HG03432 (cell line): ENCODE data around the gene ZNF768.
"Not testable (repeated sequence)": the region's sequence is repeated elsewhere in the genome, so short reads cannot be mapped to it uniquely, and the experiment has no call there.

Experiments
- ATAC-seq: cut with Tn5 transposase; IDR thresholded peaks from one replicate; pipeline ENCODE4 v1.9.1; 2021; ENCODE audit warnings: mild to moderate bottlenecking, moderate library complexity; ENCODE audit not compliant: unreplicated experiment

The ZNF768 gene

DNA sequence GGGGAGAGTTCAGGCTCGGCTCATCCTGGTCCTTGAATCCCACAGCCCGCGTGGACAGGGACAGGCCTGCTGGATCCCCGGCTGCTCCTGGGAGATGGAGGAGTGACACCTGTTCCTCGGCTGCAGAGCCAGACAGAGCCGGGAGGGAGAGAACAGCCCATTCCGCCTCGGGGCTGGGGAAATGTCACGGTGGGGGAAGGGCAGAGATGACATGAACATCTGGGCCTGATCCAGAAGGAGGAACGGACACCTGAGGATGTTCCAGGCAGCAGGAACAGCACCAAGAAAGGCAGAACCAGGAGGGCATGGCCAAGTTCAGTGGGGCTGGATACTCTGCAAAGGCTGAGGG lies 29.7 kb upstream of the ZNF768 start:
- no peak for ATAC-seq

DNA sequence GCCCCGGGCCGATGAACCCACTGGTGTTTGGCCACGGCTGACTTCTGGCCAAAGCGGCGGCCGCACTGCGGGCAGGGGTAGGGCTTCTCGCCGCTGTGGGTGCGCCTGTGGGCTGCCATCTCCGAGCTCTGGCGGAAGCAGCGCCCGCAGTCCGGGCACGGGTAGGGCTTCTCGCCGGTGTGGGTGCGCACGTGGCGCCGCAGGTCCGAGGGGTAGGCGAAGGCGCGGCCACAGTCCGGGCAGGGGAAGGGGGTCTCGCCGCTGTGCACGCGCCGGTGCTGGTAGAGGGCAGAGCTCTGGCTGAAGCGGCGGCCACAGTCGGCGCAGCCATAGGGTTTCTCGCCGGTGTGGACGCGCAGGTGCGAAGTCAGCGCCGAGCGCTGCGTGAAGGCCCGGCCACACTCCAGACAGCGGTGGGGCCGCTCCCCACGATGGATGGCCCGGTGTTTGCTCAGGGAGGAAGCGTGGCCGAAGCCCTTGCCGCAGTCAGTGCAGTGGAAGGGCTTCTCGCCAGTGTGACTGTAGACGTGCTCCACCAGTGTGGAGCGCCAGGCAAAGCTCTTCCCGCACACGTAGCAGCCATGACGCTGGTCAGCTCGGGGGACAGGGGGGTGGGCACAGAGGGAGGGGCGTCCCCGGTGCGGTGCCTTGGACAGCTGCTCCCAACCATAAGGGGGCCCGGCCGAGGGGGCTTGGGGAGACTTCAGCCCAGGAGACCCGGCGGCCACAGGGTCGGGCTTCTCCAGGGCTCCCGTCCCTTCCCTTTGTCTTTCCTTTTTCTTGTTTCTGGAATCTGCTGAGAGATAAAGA lies 29.2 kb upstream of the ZNF768 start:
- no peak for ATAC-seq

DNA sequence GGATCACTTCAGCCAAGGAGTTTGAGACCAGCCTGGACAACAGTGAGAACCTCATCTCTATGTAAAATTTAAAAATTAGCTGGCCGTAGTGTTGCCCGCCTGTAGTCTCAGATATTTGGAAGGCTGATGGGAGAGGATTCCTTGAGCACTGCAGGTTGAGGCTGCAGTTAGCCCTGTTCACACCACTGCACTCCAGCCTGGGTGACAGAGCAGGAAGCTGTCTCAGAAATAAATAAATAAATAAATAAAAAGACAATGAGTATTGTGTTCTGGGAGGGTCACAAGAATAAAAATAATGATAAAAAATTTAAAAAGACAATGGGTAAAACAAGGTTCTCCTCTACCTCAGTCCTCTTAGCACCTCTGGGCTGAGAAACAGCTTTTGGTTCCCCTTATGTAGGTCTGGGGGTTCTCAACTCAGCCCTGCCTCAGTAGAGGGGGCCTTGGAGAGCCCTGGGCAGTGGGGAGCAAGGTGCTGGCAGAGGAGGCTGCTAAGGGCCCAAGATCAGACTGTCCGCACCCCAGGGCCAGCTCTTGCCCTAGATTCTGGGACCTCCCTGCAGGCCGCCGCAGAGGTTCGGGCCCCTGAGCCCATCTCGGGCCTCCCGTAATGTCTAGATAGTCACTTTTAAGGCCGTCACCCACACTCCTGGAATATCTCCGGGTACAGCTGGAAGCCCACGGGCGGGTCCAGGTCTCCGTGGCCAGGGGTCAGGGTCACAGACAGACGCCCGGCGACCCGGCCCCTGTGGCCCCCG lies 28.4 kb upstream of the ZNF768 start:
- no peak for ATAC-seq

DNA sequence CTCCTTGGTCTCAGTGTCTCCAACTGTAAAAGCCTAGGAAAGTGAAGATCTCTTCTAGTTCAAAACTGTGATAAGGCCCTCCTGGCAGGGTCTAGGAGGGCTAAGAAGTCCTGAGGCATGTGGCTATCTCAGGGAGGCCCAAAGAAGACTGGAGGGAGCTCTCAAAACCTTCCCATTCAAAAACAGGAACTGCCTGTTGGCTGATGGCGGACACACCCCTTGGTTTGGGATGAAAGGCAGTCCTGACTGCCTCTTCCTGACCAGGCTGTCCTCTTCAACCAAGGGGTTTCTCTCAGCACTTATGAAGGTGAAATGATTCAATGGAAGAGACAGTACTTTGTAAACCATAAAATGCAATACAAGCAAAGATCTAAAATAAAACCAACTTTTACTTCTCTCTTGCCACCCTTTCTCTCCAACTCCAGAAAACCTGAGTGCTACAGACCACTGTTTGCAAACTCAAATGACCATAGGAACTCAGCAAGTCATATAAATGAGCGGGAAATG lies 27.1 kb upstream of the ZNF768 start:
- no peak for ATAC-seq

DNA sequence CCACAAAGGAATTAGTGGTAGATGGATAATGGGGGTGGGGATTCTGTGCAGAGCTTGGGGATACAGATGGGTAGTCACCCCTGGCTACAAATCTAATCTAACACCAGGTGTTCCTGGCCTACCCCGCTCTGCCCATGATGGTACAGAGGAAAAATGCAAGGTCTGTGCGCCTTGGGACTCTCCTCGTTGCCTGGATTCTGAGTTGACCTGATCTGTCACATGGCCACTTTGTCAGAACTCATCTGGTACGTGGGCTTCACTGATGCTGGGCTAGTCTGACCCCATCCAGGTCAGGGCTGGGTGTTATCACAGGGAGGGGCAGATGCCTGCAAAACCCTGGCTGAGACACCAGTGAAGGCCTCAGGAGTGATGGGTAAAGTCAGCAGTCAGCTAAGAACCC lies 26.6 kb upstream of the ZNF768 start:
- no peak for ATAC-seq

DNA sequence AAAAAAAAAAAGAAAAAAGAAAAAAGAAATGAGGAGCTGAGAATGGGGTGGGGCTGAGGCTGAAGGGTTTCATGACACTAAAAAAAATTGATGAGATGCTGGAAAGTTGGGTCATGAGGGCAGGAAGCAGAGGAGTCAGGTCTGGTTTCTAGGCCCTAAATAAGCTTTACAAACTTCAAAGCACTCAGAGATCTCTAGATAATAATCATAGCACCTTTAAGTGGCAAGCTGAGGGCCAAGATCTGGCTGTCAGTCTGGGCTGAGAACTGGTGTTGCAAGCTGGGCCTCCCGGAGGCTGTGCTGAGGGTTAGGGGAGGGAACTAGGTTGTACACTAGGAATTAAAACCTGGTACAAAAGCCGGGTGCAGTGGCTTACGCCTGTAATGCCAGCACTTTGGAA lies 25.4 kb upstream of the ZNF768 start:
- ATAC-seq: no peak

DNA sequence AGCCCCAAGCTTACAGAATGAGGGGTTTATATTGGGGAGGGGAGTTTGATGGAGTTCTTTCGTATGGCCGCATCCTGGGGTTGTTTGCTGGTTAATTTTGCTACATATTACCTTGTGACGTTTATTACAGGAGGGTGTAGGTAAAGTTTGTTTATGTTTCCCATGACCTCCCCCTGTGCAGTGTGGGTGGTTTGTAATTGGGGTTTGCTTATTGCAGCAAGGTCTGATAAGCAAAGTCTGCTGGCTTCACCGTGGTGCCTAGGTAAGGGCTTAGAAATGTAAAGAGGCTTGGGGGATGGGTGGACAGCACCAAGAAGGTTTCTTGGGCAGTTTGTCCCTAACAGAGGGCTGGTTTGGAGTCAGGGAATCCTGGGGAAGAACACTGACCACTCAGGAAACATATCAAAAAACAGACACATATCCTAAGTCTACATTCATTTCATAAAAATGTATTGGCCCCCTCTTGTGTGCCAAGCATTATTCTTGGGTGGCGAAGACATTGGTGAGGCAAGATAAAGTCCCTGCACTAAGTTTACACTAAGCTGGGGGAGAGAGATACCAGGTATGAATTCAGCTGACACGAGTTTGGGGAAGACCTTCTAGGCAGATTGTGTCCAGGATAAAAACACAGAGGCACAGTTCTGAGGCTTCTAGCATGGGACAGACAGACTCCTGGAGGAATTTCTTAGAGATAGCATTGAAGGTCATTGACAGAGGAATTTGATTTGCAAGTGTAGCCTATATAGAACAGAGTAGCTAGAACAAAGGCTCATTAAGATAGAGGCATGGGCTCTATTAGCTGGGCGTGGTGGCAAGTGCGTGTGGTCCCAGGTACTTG lies 22.3 kb upstream of the ZNF768 start:
- no peak for ATAC-seq

DNA sequence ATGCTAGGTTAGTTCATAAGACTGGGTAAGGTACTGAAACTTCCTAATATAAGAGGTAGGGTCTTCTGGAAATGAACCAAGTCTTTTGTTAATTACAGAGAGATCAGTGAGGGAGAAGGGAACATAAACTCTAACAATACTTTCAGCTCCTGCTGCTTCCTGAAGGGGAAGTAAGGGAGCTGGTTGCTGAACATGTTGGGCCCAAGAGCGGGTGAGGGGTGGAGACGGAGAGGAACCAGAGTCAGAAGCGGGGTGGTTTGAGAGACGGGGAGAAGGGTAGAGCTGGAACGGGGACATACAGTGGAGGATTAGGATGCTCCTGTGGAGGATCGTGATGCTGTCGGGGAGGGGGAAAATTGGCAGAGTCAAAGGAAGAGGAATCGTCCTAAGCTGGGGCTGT lies 19.7 kb upstream of the ZNF768 start:
- ATAC-seq: no peak

DNA sequence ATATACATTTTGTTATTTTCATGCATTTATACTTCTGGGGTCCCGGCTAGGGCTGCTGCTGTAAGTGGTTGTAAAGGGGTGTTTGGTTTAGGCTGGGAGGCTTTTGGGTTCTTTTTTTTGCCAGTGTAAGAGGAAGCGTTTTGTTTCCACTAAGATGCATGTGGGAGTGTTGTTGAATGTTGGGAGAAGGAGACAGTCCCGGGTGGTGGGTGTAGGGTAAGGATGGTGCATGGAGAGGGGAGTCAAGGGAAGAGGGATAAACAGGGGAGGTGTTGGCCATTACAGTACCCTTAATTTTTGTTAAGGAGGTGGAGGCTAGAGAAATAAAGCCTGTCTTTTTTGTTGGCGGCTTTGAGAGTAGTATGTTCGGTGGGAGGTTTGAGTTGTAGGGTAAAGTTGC lies 16.7 kb upstream of the ZNF768 start:
- ATAC-seq: no peak

DNA sequence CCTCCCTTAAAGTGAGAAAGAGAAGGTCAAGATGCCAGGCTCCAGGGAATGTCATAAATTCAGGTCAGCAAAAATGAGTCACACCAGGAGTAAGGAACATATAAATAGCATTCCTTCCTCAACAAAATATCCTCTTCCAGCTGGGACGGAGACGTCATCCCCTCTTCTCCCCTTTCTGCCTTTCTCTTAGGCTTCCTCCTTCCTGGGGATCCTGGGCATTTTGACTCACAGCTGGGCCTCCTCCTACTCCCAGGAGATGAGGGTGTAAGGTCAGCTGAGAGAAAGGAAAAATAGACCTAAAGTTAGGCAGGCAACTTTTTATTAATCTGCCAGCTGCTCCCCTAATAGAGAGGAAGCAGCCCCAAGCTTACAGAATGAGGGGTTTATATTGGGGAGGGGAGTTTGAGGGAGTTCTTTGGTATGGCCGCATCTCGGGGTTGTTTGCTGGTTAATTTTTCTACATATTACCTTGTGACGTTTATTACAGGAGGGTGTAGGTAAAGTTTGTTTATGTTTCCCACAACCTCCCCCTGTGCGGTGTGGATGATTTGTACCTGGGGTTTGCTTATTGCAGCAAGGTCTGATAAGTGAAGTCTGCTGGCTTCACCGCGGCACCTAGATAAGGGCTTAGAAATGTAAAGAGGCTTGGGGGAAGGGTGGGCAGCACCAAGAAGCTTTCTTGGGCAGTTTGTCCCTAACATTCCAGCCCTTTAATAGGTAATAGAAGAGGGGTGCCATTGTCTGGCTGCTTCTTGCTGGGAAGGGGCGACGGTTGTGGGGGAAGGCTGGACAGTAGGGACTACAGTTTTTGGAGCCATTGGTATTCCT lies 15.3 kb upstream of the ZNF768 start:
- ATAC-seq: no peak

DNA sequence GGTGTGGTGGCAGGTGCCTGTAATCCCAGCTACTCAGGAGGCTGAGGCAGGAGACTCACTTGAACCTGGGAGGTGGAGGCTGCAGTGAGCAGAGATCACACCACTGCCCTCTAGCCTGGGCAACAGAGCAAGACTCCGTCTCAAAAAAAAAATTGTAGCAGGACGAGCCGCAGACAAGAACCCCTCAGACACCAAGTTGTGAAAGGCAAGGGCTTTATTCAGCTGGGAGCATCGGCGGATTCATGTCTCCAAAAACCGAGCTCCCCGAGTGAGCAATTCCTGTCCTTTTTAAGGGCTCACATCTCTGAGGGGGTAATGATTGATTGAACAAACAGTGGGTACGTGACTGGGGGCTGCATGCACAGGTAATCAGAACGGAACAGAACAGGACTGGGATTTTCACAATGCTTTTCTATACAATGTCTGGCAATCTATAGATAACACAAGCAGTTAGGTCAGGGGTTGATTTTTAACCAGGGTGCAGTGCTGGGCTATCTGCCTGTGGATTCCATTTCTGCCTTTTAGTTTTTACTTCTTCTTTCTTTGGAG lies 14.6 kb upstream of the ZNF768 start:
- ATAC-seq: not testable (repeated sequence)

DNA sequence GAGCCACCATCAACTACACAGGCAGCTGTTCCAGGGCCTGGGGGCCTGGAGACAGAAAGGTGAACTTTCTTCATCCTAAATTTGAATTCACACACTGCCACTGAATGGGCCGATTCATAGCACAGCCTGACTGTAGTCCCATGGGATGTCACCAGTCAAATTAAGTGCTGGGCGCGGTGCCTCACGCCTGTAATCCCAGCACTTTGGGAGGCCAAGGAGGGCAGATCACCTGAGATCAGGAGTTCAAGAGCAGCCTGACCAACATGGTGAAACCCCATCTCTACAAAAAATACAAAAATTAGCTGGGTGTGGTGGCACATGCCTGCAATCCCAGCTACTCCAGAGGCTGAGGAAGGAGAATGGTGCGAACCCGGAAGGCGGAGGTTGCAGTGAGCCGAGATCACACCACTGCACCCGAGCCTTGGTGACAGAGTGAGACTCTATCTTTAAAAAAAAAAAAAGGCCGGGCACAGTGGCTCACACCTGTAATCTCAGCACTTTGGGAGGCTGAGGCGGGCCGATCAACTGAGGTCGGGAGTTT lies 13.7 kb upstream of the ZNF768 start:
- not testable (repeated sequence) for ATAC-seq

DNA sequence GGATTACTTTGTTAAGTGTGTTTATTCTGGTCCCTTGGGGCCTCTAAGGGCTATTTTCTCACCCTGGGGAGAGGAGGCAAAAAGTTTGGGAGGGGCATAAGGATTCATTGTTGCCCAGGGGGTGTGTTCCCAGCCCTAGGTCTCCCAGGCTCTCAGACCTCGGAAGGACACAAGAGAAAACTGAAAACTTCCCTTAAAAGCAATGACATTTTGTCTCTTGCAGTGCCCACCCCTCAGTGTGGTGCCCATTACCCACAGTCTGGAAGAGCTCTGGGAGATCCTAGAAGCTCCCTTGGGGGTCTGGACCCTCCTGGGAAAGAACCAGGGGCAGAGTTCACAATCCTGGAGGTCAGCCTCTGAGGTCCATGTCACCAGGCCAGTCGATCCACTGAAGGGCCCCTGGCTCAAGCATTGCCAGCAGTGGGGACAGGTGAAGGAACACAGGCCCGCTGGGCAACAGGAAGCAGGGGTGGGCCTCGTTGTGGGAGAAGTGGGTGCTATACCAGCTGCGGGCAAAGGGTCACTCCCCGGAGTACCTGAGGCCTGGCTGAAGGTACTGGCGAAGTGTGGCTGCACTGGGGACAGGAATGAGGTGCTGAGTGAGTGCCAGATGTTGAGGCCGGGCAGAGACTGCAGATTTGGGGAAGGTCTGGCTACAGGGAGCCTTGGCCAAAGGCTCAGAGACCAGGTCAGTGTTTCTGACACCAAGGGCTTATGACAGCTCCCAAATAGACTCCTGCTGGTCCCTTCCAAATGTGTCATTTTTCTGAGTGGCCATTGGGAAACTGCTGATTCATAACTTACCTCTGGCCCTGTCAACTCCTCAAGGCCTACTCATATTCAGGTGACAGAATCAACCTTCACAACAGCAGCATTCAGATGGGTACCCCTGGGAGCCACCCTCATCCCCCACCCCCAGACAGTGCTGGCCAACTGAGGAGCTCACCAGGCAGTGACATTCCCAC lies 12.9 kb upstream of the ZNF768 start:
- no peak for ATAC-seq

DNA sequence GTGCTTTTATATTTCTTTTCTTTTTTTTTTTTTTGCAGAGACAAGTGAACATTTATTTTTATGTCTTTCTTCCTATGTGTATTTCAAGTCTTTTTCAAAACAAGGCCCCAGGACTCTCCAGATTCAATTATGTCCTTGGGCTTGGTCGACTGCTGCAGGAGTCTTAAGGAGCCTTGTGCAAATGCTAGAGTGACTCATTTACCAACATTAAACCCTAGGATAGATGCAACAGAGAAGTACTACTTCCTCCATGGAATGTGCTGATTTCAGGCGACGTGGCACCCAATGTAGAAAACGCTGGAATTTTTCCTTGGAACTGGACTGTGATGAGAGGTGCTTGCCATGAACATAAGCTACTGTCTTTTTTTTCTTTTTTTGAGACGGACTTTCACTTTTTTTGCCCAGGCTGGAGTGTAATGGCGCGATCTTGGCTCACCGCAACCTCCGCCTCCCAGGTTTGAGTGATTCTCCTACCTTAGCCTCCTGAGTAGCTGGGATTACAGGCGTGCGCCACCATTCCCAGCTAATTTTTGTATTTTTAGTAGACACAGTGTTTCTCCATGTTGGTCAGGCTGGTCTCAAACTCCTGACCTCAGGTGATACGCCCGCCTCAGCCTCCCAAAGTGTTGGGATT lies 10.1 kb upstream of the ZNF768 start:
- not testable (repeated sequence) for ATAC-seq

DNA sequence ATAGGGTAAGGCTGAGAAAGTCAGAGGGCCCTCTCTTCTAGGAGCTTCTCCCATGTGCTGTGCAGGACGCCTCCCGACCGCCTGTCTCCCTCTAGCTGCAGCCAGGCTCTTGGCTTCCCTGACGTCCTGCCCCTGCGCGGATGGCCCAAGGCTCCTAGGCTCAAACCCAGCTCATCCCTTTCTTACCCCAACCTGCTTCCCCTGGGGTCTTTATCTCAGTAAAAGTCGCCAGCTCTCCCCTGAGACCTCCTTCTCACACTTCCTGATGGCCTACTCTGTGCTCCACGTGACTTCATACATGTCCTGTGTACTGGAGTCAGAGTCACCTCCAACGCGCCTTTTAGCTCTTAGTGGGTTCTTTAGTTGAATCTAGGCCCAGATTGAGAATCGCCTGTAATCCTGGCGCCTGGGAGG lies 9.4 kb upstream of the ZNF768 start:
- peak; percentile 35 for ATAC-seq

DNA sequence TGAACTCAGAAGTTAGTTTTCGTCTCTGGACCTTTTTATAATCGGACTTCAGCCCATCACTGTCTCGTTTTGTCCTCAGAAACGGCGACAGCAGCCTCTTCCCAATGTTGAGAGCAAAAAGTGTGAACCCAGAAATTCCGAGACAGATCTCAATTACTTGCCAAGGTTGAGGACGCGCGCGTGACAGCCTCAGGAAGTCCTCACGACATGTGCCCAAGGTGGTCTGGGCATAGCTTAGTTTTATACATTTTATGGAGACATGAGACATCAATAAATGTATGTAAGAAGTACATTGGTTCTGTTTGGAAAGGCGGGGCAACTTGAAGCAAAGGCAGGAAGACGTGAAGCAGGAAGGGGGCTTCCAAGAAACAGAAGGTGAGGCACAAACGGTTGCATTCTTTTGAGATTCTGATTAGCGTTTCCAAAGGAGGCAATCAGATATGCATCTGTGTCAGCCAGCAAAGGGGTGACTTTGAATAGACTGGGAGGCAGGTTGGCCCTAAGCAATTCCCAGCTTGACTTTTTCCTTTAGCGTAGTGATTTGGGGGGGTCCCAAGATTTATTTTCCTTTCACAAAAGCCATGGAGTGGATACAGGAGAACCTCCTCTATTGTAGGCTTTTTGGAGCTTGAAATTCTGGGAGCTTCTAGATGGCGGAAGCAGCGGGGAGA lies 8.9 kb upstream of the ZNF768 start:
- peak; percentile 5 for ATAC-seq

DNA sequence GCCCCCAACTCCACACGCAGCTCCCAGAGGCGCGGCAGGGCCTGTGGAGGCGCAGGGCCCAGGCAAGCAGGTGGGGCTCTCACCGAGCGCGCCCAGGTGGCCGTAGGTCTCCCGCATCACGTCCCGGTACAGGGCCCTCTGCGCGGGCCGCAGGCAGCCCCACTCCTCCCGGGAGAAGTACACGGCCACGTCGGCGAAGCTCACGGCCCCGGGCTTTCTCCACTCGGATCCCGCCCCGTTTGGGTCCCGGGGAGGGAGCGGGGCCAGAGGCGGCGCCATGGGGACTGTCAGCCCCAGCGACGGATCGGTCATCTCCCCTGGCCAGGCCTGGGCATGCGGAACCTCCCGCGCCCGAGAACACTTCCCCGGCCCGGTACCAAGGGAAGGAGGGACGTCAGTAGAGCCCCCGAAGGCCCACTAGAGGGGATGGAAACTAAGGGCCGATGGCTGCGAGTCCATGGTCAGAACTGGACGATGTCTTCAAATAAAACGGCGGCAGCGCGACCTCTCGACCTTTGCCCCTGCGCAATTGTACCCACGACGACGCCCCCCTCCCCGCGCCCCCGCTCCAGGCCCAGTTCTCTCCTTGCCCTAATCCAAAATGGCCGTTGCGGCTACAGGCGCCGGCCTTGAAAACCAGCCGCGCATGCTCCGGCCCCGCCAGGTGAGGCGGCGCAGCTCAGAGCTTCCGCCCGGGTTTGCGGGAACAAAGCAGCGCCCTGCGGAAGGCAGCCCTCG lies 8.2 kb upstream of the ZNF768 start, which contains the start of gene ZNF747:
TSS of gene ZNF747 (minus strand) at position 491 of the 738 bp plus-strand sequence. CDS start at position 312, 179 bp downstream.
- ATAC-seq: peak; percentile 70
